SJSA1 (cell line): ENCODE data around the gene DNAAF3. TPM values are rescaled to one million over a fixed set of nuclear protein-coding genes. Genes with fewer than 3 reads are reported as not detected.
A peak's percentile ranks its signal among the peaks of the same experiment; 100 is the strongest.
"Not testable (repeated sequence)": the region's sequence is repeated elsewhere in the genome, so short reads cannot be mapped to it uniquely, and the experiment has no call there.

Experiments
- DNase-seq, 2 experiments: peaks; one replicate each; pipeline ENCODE4 v3.0.0-alpha.2; 2015 to 2020; ENCODE audit warnings: low spot score in 2 of 2, low read depth in 1 of 2
- H3K27ac ChIP-seq: fragments of 250-450 bp; sonication (Bioruptor Pico); 2 replicates; pipeline ENCODE4 v1.5.1; 2020; ENCODE audit warnings: mild to moderate bottlenecking, moderate library complexity
- H3K27me3 ChIP-seq: fragments of 250-450 bp; sonication (Bioruptor Pico); replicated peaks from 2 replicates; pipeline ENCODE4 v1.5.1; 2020; ENCODE audit warnings: mild to moderate bottlenecking, moderate library complexity
- H3K36me3 ChIP-seq: fragments of 250-450 bp; sonication (Bioruptor Pico); 2 replicates; pipeline ENCODE4 v1.5.1; 2020; ENCODE audit warnings: mild to moderate bottlenecking
- H3K4me1 ChIP-seq: fragments of 250-450 bp; sonication (Bioruptor Pico); replicated peaks from 2 replicates; pipeline ENCODE4 v1.6.1; 2021; ENCODE audit warnings: mild to moderate bottlenecking
- H3K4me3 ChIP-seq: fragments of 250-450 bp; sonication (Bioruptor Pico); 2 replicates; pipeline ENCODE4 v1.5.1; 2020; ENCODE audit warnings: mild to moderate bottlenecking
- H3K9me3 ChIP-seq: fragments of 250-450 bp; sonication (Bioruptor Pico); replicated peaks from 2 replicates; pipeline ENCODE4 v1.5.1; 2020; ENCODE audit warnings: mild to moderate bottlenecking
- total RNA-seq: library from RNA; depleted of rRNA; stranded (reverse); fragments of >200 nt; shearing (Covaris generic); gene quantifications from 2 replicates; pipeline ENCODE4 v1.2.3, GENCODE V29; 2014; rRNA removed

The DNAAF3 gene
- 0.18 and 3.2 TPM in 2 replicates for total RNA-seq

- H3K9me3 ChIP-seq = no peaks in the 10 kb centered on the region
- peak; percentile 95 to 97 for DNase-seq
- peaks cover 11% of the 10 kb centered on the region for H3K4me1 ChIP-seq
- H3K4me3 ChIP-seq = peak within 1 kb of the TSS; percentile 29
- H3K27me3 ChIP-seq = peaks cover 17% of the 10 kb centered on the region
- H3K36me3 ChIP-seq = no peaks in the 10 kb centered on the region
- no peak within 1 kb of the TSS for H3K27ac ChIP-seq
Measured at GRCh38 chr19:55166530-55167268, at the start of gene DNAAF3. TSS of gene DNAAF3 (minus strand) at chr19:55166613. CDS start at chr19:55166413, 200 bp downstream.

DNA sequence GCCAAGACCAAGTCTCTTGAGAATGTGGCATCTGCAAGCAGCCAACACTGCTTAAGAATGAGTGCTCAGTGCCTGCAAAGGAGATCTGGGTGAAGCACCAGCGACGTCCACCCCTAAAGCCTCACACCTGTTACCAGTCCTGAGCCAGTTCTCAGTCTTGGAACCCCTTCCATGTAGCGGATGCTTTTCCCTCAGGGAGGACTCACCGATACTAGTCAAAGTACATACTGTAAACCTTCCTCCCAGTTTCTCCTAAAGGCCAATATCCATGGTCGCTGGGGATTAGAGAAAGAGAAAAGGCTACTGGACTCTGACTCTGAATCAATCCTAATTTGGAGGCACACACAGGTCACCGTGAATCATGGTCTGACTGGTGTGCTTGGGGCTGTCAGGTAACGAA, 47.1 kb upstream of the DNAAF3 start:
- Histone ChIP-seq H3K27me3 (no peaks in the 10 kb centered on the region), H3K36me3 (no peaks in the 10 kb centered on the region), H3K4me3 (no peak overlapping the region), H3K27ac (no peak overlapping the region), H3K4me1 (peaks cover 41% of the 10 kb centered on the region), H3K9me3 (no peaks in the 10 kb centered on the region)
- no peak for DNase-seq

GRCh38 chr19:55212447-55212846, 46.0 kb upstream of the DNAAF3 start:
- no peaks in the 10 kb centered on the region for H3K36me3 ChIP-seq
- DNase-seq = peak; percentile 54 to 73
- peaks cover 38% of the 10 kb centered on the region for H3K4me1 ChIP-seq
- no peaks in the 10 kb centered on the region for H3K9me3 ChIP-seq
- no peak overlapping the region for H3K27ac ChIP-seq
- H3K27me3 ChIP-seq = no peaks in the 10 kb centered on the region
- H3K4me3 ChIP-seq = no peak overlapping the region

GRCh38 chr19:55209693-55210472, 43.5 kb upstream of the DNAAF3 start:
- DNase-seq = peak in 1 of 2 experiments; percentile 77
- H3K4me3 ChIP-seq = no peak overlapping the region
- no peaks in the 10 kb centered on the region for H3K9me3 ChIP-seq
- no peaks in the 10 kb centered on the region for H3K36me3 ChIP-seq
- no peaks in the 10 kb centered on the region for H3K27me3 ChIP-seq
- peak overlapping the region; percentile 31 for H3K27ac ChIP-seq
- peaks cover 33% of the 10 kb centered on the region for H3K4me1 ChIP-seq

DNA sequence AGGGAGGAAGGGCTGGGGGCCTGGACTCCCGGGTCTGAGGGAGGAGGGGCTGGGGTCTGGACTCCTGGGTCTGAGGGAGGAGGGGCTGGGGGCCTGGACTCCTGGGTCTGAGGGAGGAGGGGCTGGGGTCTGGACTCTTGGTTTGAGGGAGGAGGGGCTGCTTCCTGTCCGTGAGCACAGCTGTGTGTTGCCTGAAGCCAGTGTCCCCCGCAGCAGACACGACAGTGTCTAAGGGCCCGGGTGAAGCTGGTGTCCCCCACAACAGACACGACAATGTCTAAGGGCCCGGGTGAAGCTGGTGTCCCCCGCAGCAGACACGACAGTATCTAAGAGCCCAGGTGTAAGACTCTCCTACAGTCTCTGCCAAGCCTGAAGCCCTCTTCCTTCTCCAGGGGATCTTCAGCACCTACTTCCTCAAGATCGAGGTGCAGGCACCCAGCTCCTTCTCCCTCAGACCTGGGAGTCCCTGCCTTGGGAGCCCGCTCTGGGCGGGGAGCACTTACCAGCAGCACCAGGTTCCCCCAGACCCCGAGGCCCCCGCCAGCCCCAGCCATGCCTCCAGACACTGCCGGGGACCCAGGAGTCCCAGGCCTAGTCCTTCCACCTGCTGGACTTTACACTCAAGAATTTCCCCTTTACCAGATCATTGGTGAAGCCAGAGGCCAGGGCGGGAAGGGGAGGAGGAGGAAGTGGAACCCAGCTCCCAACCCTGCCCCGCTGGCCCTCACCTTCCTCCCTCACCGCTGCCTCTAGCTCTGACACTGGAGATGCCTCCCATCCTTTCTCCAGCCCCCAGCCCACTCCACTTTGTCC, 42.7 kb upstream of the DNAAF3 start, which contains the start of gene PTPRH:
TSS of gene PTPRH (minus strand) at position 622 of the 813 bp plus-strand sequence. CDS start at position 554, 68 bp downstream.
- Histone ChIP-seq H3K27ac (peak within 1 kb of the TSS; percentile 31), H3K9me3 (no peaks in the 10 kb centered on the region), H3K4me3 (no peak within 1 kb of the TSS), H3K4me1 (peaks cover 33% of the 10 kb centered on the region), H3K27me3 (no peaks in the 10 kb centered on the region), H3K36me3 (no peaks in the 10 kb centered on the region)
- DNase-seq = no peak

- H3K9me3 ChIP-seq = no peaks in the 10 kb centered on the region
- H3K36me3 ChIP-seq = no peaks in the 10 kb centered on the region
- H3K4me3 ChIP-seq = peak overlapping the region; percentile 15
- peak; percentile 88 to 93 for DNase-seq
- peaks cover 33% of the 10 kb centered on the region for H3K4me1 ChIP-seq
- no peak overlapping the region for H3K27ac ChIP-seq
- no peaks in the 10 kb centered on the region for H3K27me3 ChIP-seq
Measured at GRCh38 chr19:55206664-55207500, 40.5 kb upstream of the DNAAF3 start.

DNA sequence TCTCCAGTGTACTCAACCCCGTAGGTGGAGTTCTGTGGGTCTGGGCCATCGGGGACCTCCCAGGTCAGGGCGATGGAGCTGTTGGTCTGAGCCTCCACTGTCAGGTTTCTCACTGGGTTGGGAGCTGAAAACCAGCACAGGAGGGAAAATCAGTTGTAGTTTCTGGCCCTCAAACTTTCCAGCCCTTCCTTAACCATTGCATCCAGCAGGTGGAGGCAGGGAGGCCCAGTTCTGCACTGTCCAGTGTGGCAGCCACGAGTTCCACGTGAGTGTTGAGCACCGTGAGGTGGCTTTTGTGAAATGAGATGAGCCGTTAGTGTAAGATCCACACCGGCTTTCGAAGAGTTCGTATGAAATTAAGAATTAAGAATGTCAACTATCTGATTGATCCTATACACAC, 35.8 kb upstream of the DNAAF3 start:
- H3K27me3 ChIP-seq, H3K9me3 ChIP-seq, DNase-seq, H3K4me1 ChIP-seq, H3K4me3 ChIP-seq, H3K27ac ChIP-seq, H3K36me3 ChIP-seq: not testable (repeated sequence)

- no peaks in the 10 kb centered on the region for H3K36me3 ChIP-seq
- no peak for DNase-seq
- H3K27me3 ChIP-seq = no peaks in the 10 kb centered on the region
- H3K4me3 ChIP-seq = no peak overlapping the region
- H3K9me3 ChIP-seq = no peaks in the 10 kb centered on the region
- no peaks in the 10 kb centered on the region; the same call in 1 of the 2 replicates for H3K4me1 ChIP-seq
- H3K27ac ChIP-seq = no peak overlapping the region
Measured at GRCh38 chr19:55199620-55200204, 33.3 kb upstream of the DNAAF3 start.

DNA sequence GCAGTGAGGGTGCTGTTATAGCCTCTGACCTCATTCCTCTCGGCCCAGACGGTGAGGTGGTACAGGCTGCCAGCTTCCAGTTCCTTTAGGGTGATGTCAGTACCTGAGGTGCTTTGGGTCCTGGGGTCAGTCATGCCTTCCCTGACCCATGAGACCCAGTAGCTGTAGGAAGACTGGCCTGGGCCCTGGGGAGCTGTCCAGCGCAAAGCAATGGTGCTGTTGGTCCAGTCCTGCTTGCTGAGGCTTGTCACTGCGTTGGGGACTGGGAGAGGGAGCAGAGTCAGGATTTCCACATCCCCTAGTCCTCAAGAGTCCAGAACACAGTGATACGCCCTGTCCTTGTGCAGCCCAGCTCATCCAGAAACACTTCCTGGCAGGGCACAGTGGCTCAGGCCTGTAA, 32.2 kb upstream of the DNAAF3 start:
- no peaks in the 10 kb centered on the region; the same call in 1 of the 2 replicates for H3K4me1 ChIP-seq
- no peak for DNase-seq

DNA sequence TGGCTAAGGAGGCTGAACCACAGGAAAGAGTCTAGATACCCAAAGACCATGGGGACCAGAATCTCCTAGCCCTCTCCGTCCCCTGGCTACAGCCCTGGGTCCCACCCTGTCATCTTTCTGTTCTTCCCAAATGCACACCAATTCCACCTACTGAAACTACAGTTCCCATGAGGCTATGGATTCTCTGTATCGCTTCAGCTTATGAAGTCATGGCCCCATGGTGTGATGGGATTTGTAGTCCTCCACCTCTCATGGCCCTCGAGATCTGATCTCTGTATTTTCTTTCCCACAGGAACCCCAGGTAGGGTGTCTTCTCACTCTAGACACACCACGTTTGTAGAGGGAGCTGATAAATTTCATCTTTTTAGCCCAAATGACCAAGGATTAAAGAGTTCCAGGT, 31.1 kb upstream of the DNAAF3 start:
- DNase-seq = no peak
- Histone ChIP-seq H3K36me3 (no peaks in the 10 kb centered on the region), H3K27ac (no peak overlapping the region), H3K27me3 (no peaks in the 10 kb centered on the region), H3K9me3 (no peaks in the 10 kb centered on the region), H3K4me1 (no peaks in the 10 kb centered on the region; the same call in 1 of the 2 replicates), H3K4me3 (no peak overlapping the region)

More for the DNA sequence above, 32.2 kb upstream of the DNAAF3 start:
- Histone ChIP-seq H3K27ac (no peak overlapping the region), H3K36me3 (no peaks in the 10 kb centered on the region), H3K9me3 (no peaks in the 10 kb centered on the region), H3K4me3 (no peak overlapping the region), H3K27me3 (no peaks in the 10 kb centered on the region)

DNA sequence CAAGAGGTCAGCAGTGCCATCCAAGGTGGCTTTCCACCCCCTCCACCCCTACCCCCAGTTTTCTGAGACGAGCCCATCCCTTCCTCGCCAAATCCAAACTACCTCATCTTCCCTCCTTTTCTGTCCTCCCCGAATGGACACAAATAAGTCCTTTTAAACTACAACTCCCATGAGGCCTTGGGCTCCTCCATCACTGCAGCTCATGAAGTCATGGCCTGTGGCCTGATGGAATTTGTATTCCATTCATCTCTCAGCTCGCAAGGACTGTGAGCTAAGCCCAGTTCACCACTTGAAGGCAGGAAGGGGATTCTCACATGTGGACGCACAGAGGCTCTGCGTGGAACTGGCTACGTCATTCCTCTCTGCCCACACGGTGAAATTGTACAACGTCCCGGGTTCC, 30.4 kb upstream of the DNAAF3 start:
- H3K27ac ChIP-seq = no peak overlapping the region
- no peaks in the 10 kb centered on the region for H3K9me3 ChIP-seq
- no peaks in the 10 kb centered on the region; the same call in 1 of the 2 replicates for H3K4me1 ChIP-seq
- no peak overlapping the region for H3K4me3 ChIP-seq
- H3K36me3 ChIP-seq = no peaks in the 10 kb centered on the region
- DNase-seq = no peak
- no peaks in the 10 kb centered on the region for H3K27me3 ChIP-seq

GRCh38 chr19:55193481-55193880, 27.1 kb upstream of the DNAAF3 start:
- no peaks in the 10 kb centered on the region for H3K9me3 ChIP-seq
- no peak overlapping the region for H3K4me3 ChIP-seq
- peaks cover 10% of the 10 kb centered on the region for H3K4me1 ChIP-seq
- H3K27me3 ChIP-seq = no peaks in the 10 kb centered on the region
- no peak for DNase-seq
- no peak overlapping the region for H3K27ac ChIP-seq
- H3K36me3 ChIP-seq = no peaks in the 10 kb centered on the region
